H9 (cell line): ENCODE measurements around the gene BTNL8. TPM values are rescaled to one million over a fixed set of nuclear protein-coding genes. Genes with fewer than 3 reads are reported as not detected.

Source experiments
- DNase-seq: peaks from one replicate; pipeline ENCODE4 v3.0.0-alpha.2; 2017
- H2AFZ ChIP-seq: one replicate; pipeline ENCODE4 v1.6.1; 2013; ENCODE audit warnings: mild to moderate bottlenecking, low read length, control low read depth, moderate library complexity
- H2AK5ac ChIP-seq: 2 replicates; pipeline ENCODE4 v1.6.1; 2013; ENCODE audit warnings: low read length, control low read depth, mixed read lengths; ENCODE audit not compliant: insufficient read length
- H2BK120ac ChIP-seq: one replicate; pipeline ENCODE4 v1.6.1; 2013; ENCODE audit warnings: low read depth, mild to moderate bottlenecking, low read length, control low read depth, inconsistent platforms; ENCODE audit not compliant: poor library complexity, severe bottlenecking
- H2BK12ac ChIP-seq: 2 replicates; pipeline ENCODE4 v1.6.1; 2013; ENCODE audit warnings: low read length, control low read depth, mixed read lengths, low read depth; ENCODE audit not compliant: insufficient read length
- H2BK15ac ChIP-seq: 2 replicates; pipeline ENCODE4 v1.6.1; 2013; ENCODE audit warnings: low read depth, low read length, control low read depth
- H2BK20ac ChIP-seq: one replicate; pipeline ENCODE4 v1.6.1; 2013; ENCODE audit warnings: low read depth, mild to moderate bottlenecking, low read length, control low read depth, inconsistent platforms; ENCODE audit not compliant: poor library complexity, severe bottlenecking
- H2BK5ac ChIP-seq: 2 replicates; pipeline ENCODE4 v1.6.1; 2013; ENCODE audit warnings: low read length, control low read depth, mixed read lengths; ENCODE audit not compliant: insufficient read length
- H3K14ac ChIP-seq: 2 replicates; pipeline ENCODE4 v1.6.1; 2013; ENCODE audit warnings: low read length, control low read depth; ENCODE audit not compliant: insufficient read depth
- H3K18ac ChIP-seq: 2 replicates; pipeline ENCODE4 v1.6.1; 2013; ENCODE audit warnings: low read depth, mild to moderate bottlenecking, mixed read lengths, low read length, control low read depth; ENCODE audit not compliant: insufficient read length
- H3K23ac ChIP-seq: 2 replicates; pipeline ENCODE4 v1.6.1; 2013; ENCODE audit warnings: low read length, control low read depth, mixed read lengths, low read depth; ENCODE audit not compliant: insufficient read length
- H3K23me2 ChIP-seq: 2 replicates; pipeline ENCODE4 v1.6.1; 2013; ENCODE audit warnings: low read depth, mild to moderate bottlenecking, mixed read lengths, low read length, control low read depth; ENCODE audit not compliant: insufficient read length, poor library complexity, severe bottlenecking
- H3K27ac ChIP-seq: 2 replicates; pipeline ENCODE4 v1.5.1; 2013; ENCODE audit warnings: low read length, control low read depth, mixed read lengths, low read depth; ENCODE audit not compliant: insufficient read length
- H3K27me3 ChIP-seq: 2 replicates; pipeline ENCODE4 v1.6.1; 2013; ENCODE audit warnings: low read length, control low read depth, inconsistent platforms; ENCODE audit not compliant: insufficient read depth
- H3K4ac ChIP-seq: 2 replicates; pipeline ENCODE4 v1.6.1; 2013; ENCODE audit warnings: low read depth, mild to moderate bottlenecking, control low read depth, inconsistent platforms, low read length, moderate library complexity
- H3K4me1 ChIP-seq: 2 replicates; pipeline ENCODE4 v1.6.1; 2013; ENCODE audit warnings: low read length, control low read depth, inconsistent platforms; ENCODE audit not compliant: insufficient read depth
- H3K4me2 ChIP-seq: 2 replicates; pipeline ENCODE4 v1.6.1; 2013; ENCODE audit warnings: low read length, control low read depth, mixed read lengths; ENCODE audit not compliant: insufficient read length, insufficient read depth
- H3K56ac ChIP-seq: 2 replicates; pipeline ENCODE4 v1.6.1; 2013; ENCODE audit warnings: low read depth, mild to moderate bottlenecking, mixed read lengths, low read length, control low read depth; ENCODE audit not compliant: insufficient read length
- H3K79me1 ChIP-seq: 2 replicates; pipeline ENCODE4 v1.6.1; 2013; ENCODE audit warnings: low read depth, mild to moderate bottlenecking, moderate library complexity, low read length, control low read depth, inconsistent platforms; ENCODE audit not compliant: insufficient read depth, poor library complexity, severe bottlenecking
- H3K79me2 ChIP-seq: 2 replicates; pipeline ENCODE4 v1.6.1; 2013; ENCODE audit warnings: low read length, control low read depth, inconsistent platforms; ENCODE audit not compliant: insufficient read depth
- H3K9ac ChIP-seq: 2 replicates; pipeline ENCODE4 v1.6.1; 2013; ENCODE audit warnings: low read length, control low read depth, mixed read lengths; ENCODE audit not compliant: insufficient read length; ENCODE audit errors: extremely low read depth
- H3K9me3 ChIP-seq: one replicate; pipeline ENCODE4 v1.6.1; 2013; ENCODE audit warnings: low read depth, low read length, inconsistent platforms; ENCODE audit not compliant: control insufficient read depth
- H3T11ph ChIP-seq: one replicate; pipeline ENCODE4 v1.6.1; 2013; ENCODE audit warnings: mild to moderate bottlenecking, low read length, control low read depth, inconsistent platforms
- H4K20me1 ChIP-seq: one replicate; pipeline ENCODE4 v1.6.1; 2013; ENCODE audit not compliant: control insufficient read depth, insufficient read length, insufficient read depth
- H4K5ac ChIP-seq: 2 replicates; pipeline ENCODE4 v1.6.1; 2013; ENCODE audit warnings: low read depth, mild to moderate bottlenecking, mixed read lengths, low read length, control low read depth; ENCODE audit not compliant: insufficient read length
- H4K8ac ChIP-seq: replicated peaks from 2 replicates; pipeline ENCODE4 v1.6.1; 2013; ENCODE audit warnings: low read length, control low read depth, mixed read lengths, low read depth; ENCODE audit not compliant: insufficient read length
- H4K91ac ChIP-seq: 2 replicates; pipeline ENCODE4 v1.6.1; 2013; ENCODE audit warnings: low read depth, mild to moderate bottlenecking, moderate library complexity, mixed read lengths, low read length, control low read depth; ENCODE audit not compliant: insufficient read length
- H3K27ac Mint-ChIP-seq, 3 experiments: 2 replicates in 2 of 3; 3 replicates in 1 of 3; pipeline ENCODE4 v1.8.0; 2020 to 2021; ENCODE audit warnings: mixed read lengths in 3 of 3, mild to moderate bottlenecking in 1 of 3, moderate library complexity in 1 of 3
- H3K27me3 Mint-ChIP-seq: 2 replicates; pipeline ENCODE4 v1.8.0; 2021; ENCODE audit warnings: low read depth, mild to moderate bottlenecking, moderate library complexity, mixed read lengths
- H3K36me3 Mint-ChIP-seq, 3 experiments: 2 replicates in 2 of 3; 3 replicates in 1 of 3; pipeline ENCODE4 v1.8.0; 2020 to 2021; ENCODE audit warnings: low read depth in 3 of 3, mixed read lengths in 3 of 3; ENCODE audit not compliant: insufficient read depth in 1 of 3
- H3K4me1 Mint-ChIP-seq, 2 experiments: 2 replicates each; pipeline ENCODE4 v1.8.0; 2020; ENCODE audit warnings: mixed read lengths in 2 of 2
- H3K4me3 Mint-ChIP-seq, 2 experiments: 2 replicates in 1 of 2; 3 replicates in 1 of 2; pipeline ENCODE4 v1.8.0; 2020 to 2021; ENCODE audit warnings: mild to moderate bottlenecking in 2 of 2, mixed read lengths in 2 of 2, moderate library complexity in 1 of 2
- H3K9me3 Mint-ChIP-seq, 2 experiments: 2 replicates in 1 of 2; 3 replicates in 1 of 2; pipeline ENCODE4 v1.8.0; 2020; ENCODE audit warnings: mild to moderate bottlenecking in 2 of 2, mixed read lengths in 2 of 2, moderate library complexity in 1 of 2
- CTCF ChIP-seq: fragments of 200-600 bp; sonication (generic); conservative IDR thresholded peaks from 3 replicates; pipeline ENCODE4 v1.8.0; 2021; ENCODE audit warnings: antibody characterized with exemption, mild to moderate bottlenecking
- WGBS: extraction: QIAGEN DNeasy Blood & Tissue Kit; methylation state at CpG from one replicate; pipeline ENCODE4 v1.1.7; 2013; ENCODE audit warnings: missing lambda C conversion rate, low lambda C conversion rate, mixed read lengths; ENCODE audit not compliant: insufficient read length; ENCODE audit errors: extremely low coverage; 5-methylcytosine and 5-hydroxymethylcytosine counted together
- total RNA-seq: library from RNA; stranded (reverse); gene quantifications from 2 replicates; pipeline ENCODE4 v1.2.1, GENCODE V29; 2021

The BTNL8 gene
- total RNA-seq, 1 experiment from 2014 or later, result 0.13 TPM

- no peak overlapping the region for H3K27ac Mint-ChIP-seq
- H3K18ac ChIP-seq, result no peak overlapping the region
- peaks cover 0 to 3% of the 10 kb centered on the region in 2 experiments; a peak in 2 of 5 replicates for H3K9me3 Mint-ChIP-seq
- no CpG with 5 or more reads among the region's 1 CpG for WGBS
- H3K36me3 Mint-ChIP-seq, result no peaks in the 10 kb centered on the region
- H3K23me2 ChIP-seq, result no peaks in the 10 kb centered on the region
- no peaks in the 10 kb centered on the region for H3K79me1 ChIP-seq
- no peak overlapping the region for H2BK12ac ChIP-seq
- no peak overlapping the region for H3K4me2 ChIP-seq
- H3K27ac ChIP-seq, result no peak overlapping the region
- no peak overlapping the region for H3K14ac ChIP-seq
- TF ChIP-seq CTCF, result no peak
- H3K27me3 ChIP-seq, result no peaks in the 10 kb centered on the region
- no peak overlapping the region for H3K23ac ChIP-seq
- DNase-seq, result no peak
- H3K27me3 Mint-ChIP-seq, result no peaks in the 10 kb centered on the region
- no peak overlapping the region for H2BK20ac ChIP-seq
- H3K4ac ChIP-seq, result no peak overlapping the region
- no peak overlapping the region for H2AFZ ChIP-seq
- H3K4me3 Mint-ChIP-seq, result no peak overlapping the region
- H3K4me1 ChIP-seq, result no peaks in the 10 kb centered on the region
- H4K91ac ChIP-seq, result no peak overlapping the region
- no peak overlapping the region for H2BK15ac ChIP-seq
- H4K20me1 ChIP-seq, result no peaks in the 10 kb centered on the region
- no peak overlapping the region for H3T11ph ChIP-seq
- no peak overlapping the region for H2BK5ac ChIP-seq
- no peak overlapping the region for H2BK120ac ChIP-seq
- no peaks in the 10 kb centered on the region for H3K9me3 ChIP-seq
- H3K9ac ChIP-seq, result no peak overlapping the region
- H3K56ac ChIP-seq, result no peak overlapping the region
- H4K5ac ChIP-seq, result no peak overlapping the region
- no peaks in the 10 kb centered on the region for H3K4me1 Mint-ChIP-seq
- H2AK5ac ChIP-seq, result no peak overlapping the region
- no peaks in the 10 kb centered on the region for H3K79me2 ChIP-seq
- no peak overlapping the region for H4K8ac ChIP-seq
Observed at GRCh38 chr5:180977852-180978251, 78.9 kb downstream of the BTNL8 start.
